Body of pancreas (tissue), 4 donors: Measurements from ENCODE around the gene TANC1.

Experiments
- CTCF ChIP-seq, 7 experiments: fragments of 450-650 bp in 4 of 7; fragments of 200-600 bp in 3 of 7; sonication (generic) in 3 of 7; IDR thresholded peaks; one replicate each; pipeline ENCODE4 v1.5.1; 2016 to 2019; ENCODE audit warnings: antibody characterized with exemption in 7 of 7
- POLR2A ChIP-seq, 3 donors: fragments of 450-650 bp; IDR thresholded peaks; one replicate each; pipeline ENCODE4 v1.6.1; 2016; ENCODE audit warnings: antibody characterized with exemption in 3 of 3, mild to moderate bottlenecking in 2 of 3

- TF ChIP-seq CTCF (IDR thresholded peaks at IDR 0.05) (no peak), POLR2A (IDR thresholded peaks at IDR 0.05) (no peak)
These were observed 41.9 kb upstream of the TANC1 start for GRCh38 chr2:158926478-158926948.
